H1 (cell line): ENCODE data around the gene URB2. TPM values are rescaled to one million over a fixed set of nuclear protein-coding genes. Genes with fewer than 3 reads are reported as not detected.

Experiments used
- BACH1 ChIP-seq: IDR thresholded peaks from 2 replicates; pipeline ENCODE4 v1.6.1; 2012; ENCODE audit warnings: low read length, improper control_type of control experiment
- CREB1 ChIP-seq: IDR thresholded peaks from 2 replicates; pipeline ENCODE4 v1.6.1; 2012; ENCODE audit warnings: inconsistent platforms
- RBBP5 ChIP-seq: IDR thresholded peaks from 2 replicates; pipeline ENCODE4 v1.7.1; 2012; ENCODE audit warnings: low read depth, mild to moderate bottlenecking, inconsistent platforms, low read length, moderate library complexity, borderline replicate concordance
- SIRT6 ChIP-seq: IDR thresholded peaks from one replicate; pipeline ENCODE4 v1.7.1; 2012; ENCODE audit warnings: low read length, inconsistent platforms
- SP2 ChIP-seq: IDR thresholded peaks from 2 replicates; pipeline ENCODE4 v1.6.1; 2012; ENCODE audit warnings: mild to moderate bottlenecking, low read length, inconsistent platforms
- USF2 ChIP-seq: IDR thresholded peaks from 2 replicates; pipeline ENCODE4 v1.6.1; 2011; ENCODE audit warnings: low read length, improper control_type of control experiment
- YY1 ChIP-seq: IDR thresholded peaks from 2 replicates; pipeline ENCODE4 v1.6.1; 2011; ENCODE audit warnings: low read depth, mild to moderate bottlenecking, low read length
- polyA plus RNA-seq, 7 experiments: library from polyadenylated mRNA; depleted of rRNA in 3 of 7; stranded (reverse) in 5 of 7; unstranded in 2 of 7; fragments of >200 nt in 5 of 7; fragments of 200-250 nt in 2 of 7; gene quantifications; 1 replicate in 5 of 7; 2 replicates in 1 of 7; 4 replicates in 1 of 7; pipeline versions ENCODE4 v1.2.1 to v1.2.3, GENCODE V29; 2011 to 2013; ENCODE audit warnings: missing spikeins in 2 of 7, mixed read lengths in 2 of 7
- total RNA-seq: library from RNA; stranded (reverse); fragmentation: NEBNext Ultra II Directional; extraction: Animal tissue kit (Norgen Biotek cat#: 25700); gene quantifications from 2 replicates; pipeline ENCODE4 v1.2.1, GENCODE V29; 2021

The URB2 gene
- total and polyA plus RNA-seq, 2 of the 8 experiments (the other 6 are each of a cell fraction or from before 2014, with no cell fraction given), result 13.7 to 33.0 TPM

- TF ChIP-seq YY1 (no peak), CREB1 (no peak), RBBP5 (no peak), BACH1 (no peak), USF2 (no peak), SIRT6 (no peak), SP2 (no peak)
These were observed 17.5 kb upstream of the URB2 start (continued) for GRCh38 chr1:229608590-229608989.
